Measurements from ENCODE around the gene SRPK2. TPM values are rescaled to one million over a fixed set of nuclear protein-coding genes. Genes with fewer than 3 reads are reported as not detected.

SRPK2 gene
- total RNA-seq, 1 experiment from 2014 or later, result 58.2 TPM

DNA sequence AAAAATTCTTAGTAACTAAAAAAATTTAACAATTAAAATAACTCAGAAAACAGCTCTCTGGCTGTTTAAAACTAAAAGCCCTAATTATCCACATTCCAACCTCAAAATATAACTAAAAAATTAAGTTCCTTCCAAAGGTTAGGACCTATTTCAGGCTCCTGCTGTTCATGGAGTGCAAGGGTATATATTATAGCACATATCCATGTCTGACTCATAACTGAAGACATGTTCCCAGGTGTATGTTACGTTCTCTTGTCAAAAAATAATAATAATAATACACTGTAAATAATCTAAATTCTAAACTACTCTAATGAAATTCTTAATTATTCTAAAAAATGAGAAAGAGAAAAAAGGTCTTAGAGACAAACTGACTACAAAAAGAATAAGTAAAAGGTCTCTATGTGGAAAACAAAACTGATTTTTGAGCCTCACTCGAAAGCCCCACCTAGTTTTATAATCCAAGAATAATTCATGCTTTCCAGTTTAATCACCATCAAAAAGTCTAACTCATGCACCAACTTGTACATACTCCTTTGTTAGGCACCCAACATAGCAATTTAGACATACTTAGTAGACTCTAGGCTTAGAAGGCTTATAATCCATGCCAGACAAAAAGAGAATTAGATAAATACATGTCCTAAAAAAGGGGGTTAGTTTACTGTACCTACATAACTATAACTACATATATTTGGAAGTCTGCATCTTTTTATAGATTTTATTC lies 203.3 kb downstream of the SRPK2 start:
- no peaks in the 10 kb centered on the region for H3K4me1 ChIP-seq (ENCODE audit: control insufficient read depth, insufficient read depth, low read length)
- no TSS peak for BruUV-seq (replicated peaks)
- H3K27me3 ChIP-seq (ENCODE audit: control insufficient read depth, insufficient read depth, low read length), result no peaks in the 10 kb centered on the region
- intact Hi-C loops (cut with micrococcal nuclease; ENCODE audit: unreplicated experiment) (no loop called here), in situ Hi-C loops (cut with HindIII; ENCODE audit: low pct_unique_long_range_greater_than_20kb, low sequenced_read_pairs) (no loop called here)
- POLR2A ChIA-PET, result no interaction called here
- CTCF ChIA-PET, result interaction anchor here (0.6 kb wide), 1 partner anchor 14 kb away, joined by 10 read pairs; no protein-coding TSS in a partner anchor
- no peak overlapping the region for H3K4me3 ChIP-seq (ENCODE audit: low read depth in 2 of 2, low read length in 2 of 2)
- DNase-seq (ENCODE audit: low read depth, low spot score) (no peak), ATAC-seq (no peak)
- H3K9me3 ChIP-seq (ENCODE audit: control insufficient read depth, insufficient read depth, low read depth, low read length), result no peaks in the 10 kb centered on the region
- H3K36me3 ChIP-seq (ENCODE audit: control insufficient read depth, insufficient read depth, low read length), result no peaks in the 10 kb centered on the region
- TF ChIP-seq, protein P1, sequence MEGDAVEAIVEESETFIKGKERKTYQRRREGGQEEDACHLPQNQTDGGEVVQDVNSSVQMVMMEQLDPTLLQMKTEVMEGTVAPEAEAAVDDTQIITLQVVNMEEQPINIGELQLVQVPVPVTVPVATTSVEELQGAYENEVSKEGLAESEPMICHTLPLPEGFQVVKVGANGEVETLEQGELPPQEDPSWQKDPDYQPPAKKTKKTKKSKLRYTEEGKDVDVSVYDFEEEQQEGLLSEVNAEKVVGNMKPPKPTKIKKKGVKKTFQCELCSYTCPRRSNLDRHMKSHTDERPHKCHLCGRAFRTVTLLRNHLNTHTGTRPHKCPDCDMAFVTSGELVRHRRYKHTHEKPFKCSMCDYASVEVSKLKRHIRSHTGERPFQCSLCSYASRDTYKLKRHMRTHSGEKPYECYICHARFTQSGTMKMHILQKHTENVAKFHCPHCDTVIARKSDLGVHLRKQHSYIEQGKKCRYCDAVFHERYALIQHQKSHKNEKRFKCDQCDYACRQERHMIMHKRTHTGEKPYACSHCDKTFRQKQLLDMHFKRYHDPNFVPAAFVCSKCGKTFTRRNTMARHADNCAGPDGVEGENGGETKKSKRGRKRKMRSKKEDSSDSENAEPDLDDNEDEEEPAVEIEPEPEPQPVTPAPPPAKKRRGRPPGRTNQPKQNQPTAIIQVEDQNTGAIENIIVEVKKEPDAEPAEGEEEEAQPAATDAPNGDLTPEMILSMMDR (IDR thresholded peaks at IDR 0.05), result no peak
- no peak for TF ChIP-seq POLR2AphosphoS5 (IDR thresholded peaks at IDR 0.05; ENCODE audit: low read depth, low read length)
- TF ChIP-seq, protein P2, sequence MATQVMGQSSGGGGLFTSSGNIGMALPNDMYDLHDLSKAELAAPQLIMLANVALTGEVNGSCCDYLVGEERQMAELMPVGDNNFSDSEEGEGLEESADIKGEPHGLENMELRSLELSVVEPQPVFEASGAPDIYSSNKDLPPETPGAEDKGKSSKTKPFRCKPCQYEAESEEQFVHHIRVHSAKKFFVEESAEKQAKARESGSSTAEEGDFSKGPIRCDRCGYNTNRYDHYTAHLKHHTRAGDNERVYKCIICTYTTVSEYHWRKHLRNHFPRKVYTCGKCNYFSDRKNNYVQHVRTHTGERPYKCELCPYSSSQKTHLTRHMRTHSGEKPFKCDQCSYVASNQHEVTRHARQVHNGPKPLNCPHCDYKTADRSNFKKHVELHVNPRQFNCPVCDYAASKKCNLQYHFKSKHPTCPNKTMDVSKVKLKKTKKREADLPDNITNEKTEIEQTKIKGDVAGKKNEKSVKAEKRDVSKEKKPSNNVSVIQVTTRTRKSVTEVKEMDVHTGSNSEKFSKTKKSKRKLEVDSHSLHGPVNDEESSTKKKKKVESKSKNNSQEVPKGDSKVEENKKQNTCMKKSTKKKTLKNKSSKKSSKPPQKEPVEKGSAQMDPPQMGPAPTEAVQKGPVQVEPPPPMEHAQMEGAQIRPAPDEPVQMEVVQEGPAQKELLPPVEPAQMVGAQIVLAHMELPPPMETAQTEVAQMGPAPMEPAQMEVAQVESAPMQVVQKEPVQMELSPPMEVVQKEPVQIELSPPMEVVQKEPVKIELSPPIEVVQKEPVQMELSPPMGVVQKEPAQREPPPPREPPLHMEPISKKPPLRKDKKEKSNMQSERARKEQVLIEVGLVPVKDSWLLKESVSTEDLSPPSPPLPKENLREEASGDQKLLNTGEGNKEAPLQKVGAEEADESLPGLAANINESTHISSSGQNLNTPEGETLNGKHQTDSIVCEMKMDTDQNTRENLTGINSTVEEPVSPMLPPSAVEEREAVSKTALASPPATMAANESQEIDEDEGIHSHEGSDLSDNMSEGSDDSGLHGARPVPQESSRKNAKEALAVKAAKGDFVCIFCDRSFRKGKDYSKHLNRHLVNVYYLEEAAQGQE (IDR thresholded peaks at IDR 0.05; ENCODE audit: insufficient read depth in 1 of 2, low read depth in 2 of 2, low read length in 1 of 2), result no peak
- no peak for TF ChIP-seq TCF7L2 (IDR thresholded peaks at IDR 0.05; ENCODE audit: low read depth, low read length)
- TF ChIP-seq SIN3A (IDR thresholded peaks at IDR 0.05; ENCODE audit: borderline replicate concordance, insufficient read depth, low read depth, low read length), result no peak
- no peak overlapping the region for H3K27ac ChIP-seq (ENCODE audit: low read length)

DNA sequence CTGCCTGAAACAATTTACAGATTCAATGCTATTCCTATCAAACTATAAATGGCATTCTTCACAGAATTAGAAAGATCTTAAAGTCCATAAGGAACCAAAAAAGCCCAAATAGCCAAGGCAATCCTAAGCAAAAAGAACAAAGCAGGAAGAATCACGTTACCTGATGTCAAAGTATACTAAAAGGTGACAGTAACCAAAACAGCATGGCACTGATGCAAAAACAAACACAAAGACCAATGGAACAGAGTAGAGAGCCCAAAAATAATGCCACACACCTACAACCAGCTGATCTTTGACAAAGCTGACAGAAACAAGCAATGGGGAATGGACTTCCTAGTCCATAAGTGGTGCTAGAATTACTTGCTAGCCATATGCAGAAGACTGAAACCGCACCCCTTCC lies 208.7 kb downstream of the SRPK2 start:
- DNase-seq (ENCODE audit: low read depth, low spot score) (no peak), ATAC-seq (no peak)
- BruUV-seq (replicated peaks), result no TSS peak
- Histone ChIP-seq H3K4me3 (ENCODE audit: low read depth in 2 of 2, low read length in 2 of 2) (no peak overlapping the region), H3K27me3 (ENCODE audit: control insufficient read depth, insufficient read depth, low read length) (no peaks in the 10 kb centered on the region), H3K4me1 (ENCODE audit: control insufficient read depth, insufficient read depth, low read length) (no peaks in the 10 kb centered on the region), H3K27ac (ENCODE audit: low read length) (no peak overlapping the region), H3K9me3 (ENCODE audit: control insufficient read depth, insufficient read depth, low read depth, low read length) (no peaks in the 10 kb centered on the region), H3K36me3 (ENCODE audit: control insufficient read depth, insufficient read depth, low read length) (no peaks in the 10 kb centered on the region)
- ChIA-PET POLR2A (no interaction called here), CTCF (no interaction called here)
- intact Hi-C loops (cut with micrococcal nuclease; ENCODE audit: unreplicated experiment), result no loop called here
- no peak for TF ChIP-seq TCF7L2 (IDR thresholded peaks at IDR 0.05; ENCODE audit: low read depth, low read length)
- TF ChIP-seq, protein P1 (IDR thresholded peaks at IDR 0.05), result no peak
- TF ChIP-seq, protein P2 (IDR thresholded peaks at IDR 0.05; ENCODE audit: insufficient read depth in 1 of 2, low read depth in 2 of 2, low read length in 1 of 2), result no peak
- TF ChIP-seq SIN3A (IDR thresholded peaks at IDR 0.05; ENCODE audit: borderline replicate concordance, insufficient read depth, low read depth, low read length), result no peak
- no peak for TF ChIP-seq POLR2AphosphoS5 (IDR thresholded peaks at IDR 0.05; ENCODE audit: low read depth, low read length)
- in situ Hi-C loops (cut with HindIII; ENCODE audit: low pct_unique_long_range_greater_than_20kb, low sequenced_read_pairs), result no loop called here
